ENCODE measurements around the gene TAGLN3.

TAGLN3 gene

GRCh38 chr3:112004669-112005068 is 5.9 kb downstream of the TAGLN3 start:
- Histone ChIP-seq H3K36me3 (peaks cover 68% of the 10 kb centered on the region), H3K9me3 (ENCODE audit: severe bottlenecking) (no peaks in the 10 kb centered on the region), H3K27ac (no peak overlapping the region), H3K4me3 (ENCODE audit: low read depth, low read length) (no peak overlapping the region), H3K27me3 (ENCODE audit: insufficient read depth, low read depth, severe bottlenecking) (no peaks in the 10 kb centered on the region)
- TF ChIP-seq CTCF (IDR thresholded peaks at IDR 0.05; ENCODE audit: low read depth, low read length) = no peak
- DNase-seq = no peak

GRCh38 chr3:112005091-112005672 is 6.5 kb downstream of the TAGLN3 start:
- no peak for DNase-seq
- H3K4me3 ChIP-seq (ENCODE audit: low read depth, low read length) = no peak overlapping the region
- TF ChIP-seq CTCF (IDR thresholded peaks at IDR 0.05; ENCODE audit: low read depth, low read length) = no peak
- no peaks in the 10 kb centered on the region for H3K9me3 ChIP-seq (ENCODE audit: severe bottlenecking)
- H3K27me3 ChIP-seq (ENCODE audit: insufficient read depth, low read depth, severe bottlenecking) = no peaks in the 10 kb centered on the region
- peaks cover 69% of the 10 kb centered on the region for H3K36me3 ChIP-seq
- no peak overlapping the region for H3K27ac ChIP-seq

GRCh38 chr3:112007633-112008032 is 8.9 kb downstream of the TAGLN3 start:
- H3K27me3 ChIP-seq (ENCODE audit: insufficient read depth, low read depth, severe bottlenecking) = no peaks in the 10 kb centered on the region
- H3K9me3 ChIP-seq (ENCODE audit: severe bottlenecking) = no peaks in the 10 kb centered on the region
- no peak for DNase-seq
- H3K4me3 ChIP-seq (ENCODE audit: low read depth, low read length) = no peak overlapping the region
- no peak for TF ChIP-seq CTCF (IDR thresholded peaks at IDR 0.05; ENCODE audit: low read depth, low read length)
- no peak overlapping the region for H3K27ac ChIP-seq
- peaks cover 48% of the 10 kb centered on the region for H3K36me3 ChIP-seq

- DNase-seq = no peak
- no peak for TF ChIP-seq CTCF (IDR thresholded peaks at IDR 0.05; ENCODE audit: low read depth, low read length)
- Histone ChIP-seq H3K4me3 (ENCODE audit: low read depth, low read length) (no peak overlapping the region), H3K36me3 (peaks cover 35% of the 10 kb centered on the region), H3K27me3 (ENCODE audit: insufficient read depth, low read depth, severe bottlenecking) (no peaks in the 10 kb centered on the region), H3K9me3 (ENCODE audit: severe bottlenecking) (no peaks in the 10 kb centered on the region), H3K27ac (no peak overlapping the region)
Observed at GRCh38 chr3:112009670-112010069, 10.9 kb downstream of the TAGLN3 start.

- Histone ChIP-seq H3K4me3 (ENCODE audit: low read depth, low read length) (no peak overlapping the region), H3K27me3 (ENCODE audit: insufficient read depth, low read depth, severe bottlenecking) (no peaks in the 10 kb centered on the region), H3K9me3 (ENCODE audit: severe bottlenecking) (no peaks in the 10 kb centered on the region), H3K36me3 (peaks cover 27% of the 10 kb centered on the region), H3K27ac (no peak overlapping the region)
- no peak for DNase-seq
- no peak for TF ChIP-seq CTCF (IDR thresholded peaks at IDR 0.05; ENCODE audit: low read depth, low read length)
Observed at GRCh38 chr3:112010636-112011035, 11.9 kb downstream of the TAGLN3 start.

- Histone ChIP-seq H3K27me3 (ENCODE audit: insufficient read depth, low read depth, severe bottlenecking) (no peaks in the 10 kb centered on the region), H3K4me3 (ENCODE audit: low read depth, low read length) (no peak overlapping the region), H3K27ac (no peak overlapping the region), H3K9me3 (ENCODE audit: severe bottlenecking) (no peaks in the 10 kb centered on the region), H3K36me3 (peaks cover 27% of the 10 kb centered on the region)
- DNase-seq = no peak
- TF ChIP-seq CTCF (IDR thresholded peaks at IDR 0.05; ENCODE audit: low read depth, low read length) = no peak
Observed at GRCh38 chr3:112011376-112011940, 12.7 kb downstream of the TAGLN3 start.

All from WERI-Rb-1 (cell line).